GM23338 (cell line): ENCODE data around the gene CDH23. TPM values are rescaled to one million over a fixed set of nuclear protein-coding genes. Genes with fewer than 3 reads are reported as not detected.

Experiments
- ATAC-seq: fragments of 200-7000 bp; cut with Tn5 transposase; 3 replicates; pipeline ENCODE4 v1.9.1; 2020
- DNase-seq: peaks from one replicate; pipeline ENCODE4 v3.0.0-alpha.2; 2015; ENCODE audit warnings: low spot score
- H2AFZ ChIP-seq: fragments of 200-600 bp; sonication (generic); 2 replicates; pipeline ENCODE4 v1.8.0; 2016; ENCODE audit warnings: antibody characterized with exemption, mild to moderate bottlenecking, moderate library complexity
- H3F3A ChIP-seq: fragments of 200-600 bp; sonication (generic); replicated peaks from 2 replicates; pipeline ENCODE4 v1.8.0; 2017; ENCODE audit warnings: antibody characterized with exemption, mixed run types, low read depth
- H3K27ac ChIP-seq: fragments of 200-600 bp; sonication (generic); 2 replicates; pipeline ENCODE4 v1.6.1; 2016; ENCODE audit warnings: low read depth
- H3K27me3 ChIP-seq: fragments of 200-600 bp; sonication (generic); 2 replicates; pipeline ENCODE4 v1.8.0; 2016; ENCODE audit warnings: mild to moderate bottlenecking, mixed run types, moderate library complexity; ENCODE audit not compliant: insufficient read depth
- H3K36me3 ChIP-seq: fragments of 200-600 bp; sonication (generic); 2 replicates; pipeline ENCODE4 v1.8.0; 2016; ENCODE audit warnings: mild to moderate bottlenecking; ENCODE audit not compliant: insufficient read depth
- H3K4me1 ChIP-seq: fragments of 200-600 bp; sonication (generic); 2 replicates; pipeline ENCODE4 v1.8.0; 2016; ENCODE audit warnings: mild to moderate bottlenecking, moderate library complexity; ENCODE audit not compliant: insufficient read depth
- H3K4me2 ChIP-seq: fragments of 200-600 bp; sonication (generic); 2 replicates; pipeline ENCODE4 v1.7.1; 2017; ENCODE audit warnings: mixed run types
- H3K4me3 ChIP-seq: fragments of 200-600 bp; sonication (generic); 2 replicates; pipeline ENCODE4 v1.6.1; 2016; ENCODE audit warnings: mixed run types
- H3K79me2 ChIP-seq: fragments of 200-600 bp; sonication (generic); replicated peaks from 2 replicates; pipeline ENCODE4 v1.8.0; 2017; ENCODE audit warnings: mild to moderate bottlenecking; ENCODE audit not compliant: insufficient read depth
- H3K9me2 ChIP-seq: fragments of 200-600 bp; sonication (generic); 2 replicates; pipeline ENCODE4 v1.8.0; 2017; ENCODE audit not compliant: insufficient read depth
- H4K20me1 ChIP-seq: fragments of 200-600 bp; sonication (generic); replicated peaks from 2 replicates; pipeline ENCODE4 v1.8.0; 2017; ENCODE audit warnings: mild to moderate bottlenecking; ENCODE audit not compliant: insufficient read depth
- H3K27ac Mint-ChIP-seq: 2 replicates; pipeline ENCODE4 v1.8.0; 2020; ENCODE audit warnings: inconsistent platforms, mild to moderate bottlenecking, moderate library complexity, mixed read lengths
- H3K27me3 Mint-ChIP-seq: 3 replicates; pipeline ENCODE4 v1.8.0; 2022; ENCODE audit warnings: low read depth, mild to moderate bottlenecking, moderate library complexity, mixed read lengths, inconsistent platforms; ENCODE audit not compliant: insufficient read depth, poor library complexity
- H3K36me3 Mint-ChIP-seq: 3 replicates; pipeline ENCODE4 v1.8.0; 2021; ENCODE audit warnings: low read depth, mild to moderate bottlenecking, inconsistent platforms, moderate library complexity, mixed read lengths
- H3K4me1 Mint-ChIP-seq: 3 replicates; pipeline ENCODE4 v1.8.0; 2020; ENCODE audit warnings: mild to moderate bottlenecking, inconsistent platforms, mixed read lengths
- H3K4me3 Mint-ChIP-seq: 3 replicates; pipeline ENCODE4 v1.8.0; 2021; ENCODE audit warnings: moderate library complexity, mild to moderate bottlenecking, inconsistent platforms, mixed read lengths
- H3K9me3 Mint-ChIP-seq: 3 replicates; pipeline ENCODE4 v1.8.0; 2020; ENCODE audit warnings: moderate library complexity, mild to moderate bottlenecking, inconsistent platforms, mixed read lengths
- EZH2phosphoT487 ChIP-seq: fragments of 200-600 bp; sonication (generic); IDR thresholded peaks from one replicate; pipeline ENCODE4 v1.8.1; 2018; ENCODE audit warnings: antibody characterized with exemption; ENCODE audit not compliant: unreplicated experiment
- JUNB ChIP-seq: IDR thresholded peaks from one replicate; pipeline ENCODE4 v1.6.1; 2016; ENCODE audit warnings: antibody characterized with exemption; ENCODE audit not compliant: unreplicated experiment
- NANOG ChIP-seq: IDR thresholded peaks from 2 replicates; pipeline ENCODE4 v1.6.1; 2016; ENCODE audit warnings: antibody characterized with exemption, borderline replicate concordance
- STAT1 ChIP-seq: IDR thresholded peaks from one replicate; pipeline ENCODE4 v1.6.1; 2016; ENCODE audit warnings: antibody characterized with exemption; ENCODE audit not compliant: unreplicated experiment
- ZNF114 ChIP-seq: fragments of 250-450 bp; sonication (Bioruptor Pico); IDR thresholded peaks from 2 replicates; pipeline ENCODE4 v1.5.0; 2020; ENCODE audit warnings: mild to moderate bottlenecking, moderate library complexity
- ZNF331 ChIP-seq: fragments of 250-450 bp; sonication (Bioruptor Pico); IDR thresholded peaks from 2 replicates; pipeline ENCODE4 v1.5.0; 2020; ENCODE audit warnings: low read depth, mild to moderate bottlenecking, moderate library complexity
- polyA plus RNA-seq: library from polyadenylated mRNA; unstranded; fragments of >200 nt; fragmentation: Nextera tagmentation; extraction: Ambion mirVana; gene quantifications from 2 replicates; pipeline ENCODE4 v1.2.1, GENCODE V29; 2016
- total RNA-seq: library from RNA; depleted of rRNA; stranded (reverse); fragments of >200 nt; shearing (Covaris generic); gene quantifications from 2 replicates; pipeline ENCODE4 v1.2.3, GENCODE V29; 2014
- TF ChIP-seq, protein P1 (sequence below): fragments of 250-450 bp; sonication (Bioruptor Pico); IDR thresholded peaks from 2 replicates; pipeline ENCODE4 v1.5.0; 2020; ENCODE audit warnings: mild to moderate bottlenecking, moderate library complexity
- TF ChIP-seq, protein P2 (sequence below): IDR thresholded peaks from one replicate; pipeline ENCODE4 v1.6.1; 2018; ENCODE audit warnings: antibody characterized with exemption; ENCODE audit not compliant: unreplicated experiment
- TF ChIP-seq, protein P3 (sequence below): IDR thresholded peaks from 2 replicates; pipeline ENCODE4 v1.6.1; 2016; ENCODE audit warnings: antibody characterized with exemption

CDH23 gene
- total and polyA plus RNA-seq, 2 experiments from 2014 or later = 0.95 to 4.3 TPM

DNA sequence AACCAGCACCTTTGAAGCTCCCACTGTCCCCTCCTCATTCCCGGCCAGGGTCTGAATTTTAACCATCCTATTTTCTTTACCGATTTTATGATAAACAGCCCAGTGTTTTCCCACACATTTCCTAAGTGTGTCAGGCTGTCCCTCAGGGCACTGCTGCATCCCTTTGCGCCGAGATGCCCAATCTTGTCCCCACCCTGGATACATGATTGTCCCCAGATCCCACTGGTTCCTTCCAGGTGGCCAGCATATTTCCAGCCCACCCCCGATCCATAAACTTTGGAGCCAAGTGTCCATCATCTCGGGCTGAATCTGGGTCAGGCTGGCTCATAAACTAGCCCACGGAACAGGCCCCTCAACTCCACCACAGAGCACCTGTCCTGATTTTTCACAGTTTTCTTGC lies 137.2 kb downstream of the CDH23 start:
- Histone ChIP-seq H3K9me2 (no peaks in the 10 kb centered on the region), H3K4me2 (no peak overlapping the region), H3K79me2 (no peaks in the 10 kb centered on the region), H3F3A (no peaks in the 10 kb centered on the region), H2AFZ (no peak overlapping the region), H3K27ac (no peak overlapping the region), H3K36me3 (no peaks in the 10 kb centered on the region), H3K27me3 (no peaks in the 10 kb centered on the region), H4K20me1 (no peaks in the 10 kb centered on the region), H3K4me1 (peaks cover 4% of the 10 kb centered on the region; the same call in 1 of the 2 replicates), H3K4me3 (no peak overlapping the region)
- Mint-ChIP-seq H3K9me3 (no peaks in the 10 kb centered on the region), H3K4me3 (no peak overlapping the region), H3K27me3 (peaks cover 8% of the 10 kb centered on the region), H3K4me1 (peaks cover 27% of the 10 kb centered on the region), H3K27ac (no peak overlapping the region), H3K36me3 (no peaks in the 10 kb centered on the region)
- TF ChIP-seq, protein P1, sequence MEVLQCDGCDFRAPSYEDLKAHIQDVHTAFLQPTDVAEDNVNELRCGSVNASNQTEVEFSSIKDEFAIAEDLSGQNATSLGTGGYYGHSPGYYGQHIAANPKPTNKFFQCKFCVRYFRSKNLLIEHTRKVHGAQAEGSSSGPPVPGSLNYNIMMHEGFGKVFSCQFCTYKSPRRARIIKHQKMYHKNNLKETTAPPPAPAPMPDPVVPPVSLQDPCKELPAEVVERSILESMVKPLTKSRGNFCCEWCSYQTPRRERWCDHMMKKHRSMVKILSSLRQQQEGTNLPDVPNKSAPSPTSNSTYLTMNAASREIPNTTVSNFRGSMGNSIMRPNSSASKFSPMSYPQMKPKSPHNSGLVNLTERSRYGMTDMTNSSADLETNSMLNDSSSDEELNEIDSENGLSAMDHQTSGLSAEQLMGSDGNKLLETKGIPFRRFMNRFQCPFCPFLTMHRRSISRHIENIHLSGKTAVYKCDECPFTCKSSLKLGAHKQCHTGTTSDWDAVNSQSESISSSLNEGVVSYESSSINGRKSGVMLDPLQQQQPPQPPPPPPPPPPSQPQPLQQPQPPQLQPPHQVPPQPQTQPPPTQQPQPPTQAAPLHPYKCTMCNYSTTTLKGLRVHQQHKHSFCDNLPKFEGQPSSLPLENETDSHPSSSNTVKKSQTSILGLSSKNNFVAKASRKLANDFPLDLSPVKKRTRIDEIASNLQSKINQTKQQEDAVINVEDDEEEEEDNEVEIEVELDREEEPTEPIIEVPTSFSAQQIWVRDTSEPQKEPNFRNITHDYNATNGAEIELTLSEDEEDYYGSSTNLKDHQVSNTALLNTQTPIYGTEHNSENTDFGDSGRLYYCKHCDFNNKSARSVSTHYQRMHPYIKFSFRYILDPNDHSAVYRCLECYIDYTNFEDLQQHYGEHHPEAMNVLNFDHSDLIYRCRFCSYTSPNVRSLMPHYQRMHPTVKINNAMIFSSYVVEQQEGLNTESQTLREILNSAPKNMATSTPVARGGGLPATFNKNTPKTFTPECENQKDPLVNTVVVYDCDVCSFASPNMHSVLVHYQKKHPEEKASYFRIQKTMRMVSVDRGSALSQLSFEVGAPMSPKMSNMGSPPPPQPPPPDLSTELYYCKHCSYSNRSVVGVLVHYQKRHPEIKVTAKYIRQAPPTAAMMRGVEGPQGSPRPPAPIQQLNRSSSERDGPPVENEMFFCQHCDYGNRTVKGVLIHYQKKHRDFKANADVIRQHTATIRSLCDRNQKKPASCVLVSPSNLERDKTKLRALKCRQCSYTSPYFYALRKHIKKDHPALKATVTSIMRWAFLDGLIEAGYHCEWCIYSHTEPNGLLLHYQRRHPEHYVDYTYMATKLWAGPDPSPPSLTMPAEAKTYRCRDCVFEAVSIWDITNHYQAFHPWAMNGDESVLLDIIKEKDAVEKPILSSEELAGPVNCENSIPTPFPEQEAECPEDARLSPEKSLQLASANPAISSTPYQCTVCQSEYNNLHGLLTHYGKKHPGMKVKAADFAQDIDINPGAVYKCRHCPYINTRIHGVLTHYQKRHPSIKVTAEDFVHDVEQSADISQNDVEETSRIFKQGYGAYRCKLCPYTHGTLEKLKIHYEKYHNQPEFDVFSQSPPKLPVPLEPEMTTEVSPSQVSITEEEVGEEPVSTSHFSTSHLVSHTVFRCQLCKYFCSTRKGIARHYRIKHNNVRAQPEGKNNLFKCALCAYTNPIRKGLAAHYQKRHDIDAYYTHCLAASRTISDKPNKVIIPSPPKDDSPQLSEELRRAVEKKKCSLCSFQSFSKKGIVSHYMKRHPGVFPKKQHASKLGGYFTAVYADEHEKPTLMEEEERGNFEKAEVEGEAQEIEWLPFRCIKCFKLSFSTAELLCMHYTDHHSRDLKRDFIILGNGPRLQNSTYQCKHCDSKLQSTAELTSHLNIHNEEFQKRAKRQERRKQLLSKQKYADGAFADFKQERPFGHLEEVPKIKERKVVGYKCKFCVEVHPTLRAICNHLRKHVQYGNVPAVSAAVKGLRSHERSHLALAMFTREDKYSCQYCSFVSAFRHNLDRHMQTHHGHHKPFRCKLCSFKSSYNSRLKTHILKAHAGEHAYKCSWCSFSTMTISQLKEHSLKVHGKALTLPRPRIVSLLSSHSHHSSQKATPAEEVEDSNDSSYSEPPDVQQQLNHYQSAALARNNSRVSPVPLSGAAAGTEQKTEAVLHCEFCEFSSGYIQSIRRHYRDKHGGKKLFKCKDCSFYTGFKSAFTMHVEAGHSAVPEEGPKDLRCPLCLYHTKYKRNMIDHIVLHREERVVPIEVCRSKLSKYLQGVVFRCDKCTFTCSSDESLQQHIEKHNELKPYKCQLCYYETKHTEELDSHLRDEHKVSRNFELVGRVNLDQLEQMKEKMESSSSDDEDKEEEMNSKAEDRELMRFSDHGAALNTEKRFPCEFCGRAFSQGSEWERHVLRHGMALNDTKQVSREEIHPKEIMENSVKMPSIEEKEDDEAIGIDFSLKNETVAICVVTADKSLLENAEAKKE = no peak
- ATAC-seq (no peak), DNase-seq (no peak)

DNA sequence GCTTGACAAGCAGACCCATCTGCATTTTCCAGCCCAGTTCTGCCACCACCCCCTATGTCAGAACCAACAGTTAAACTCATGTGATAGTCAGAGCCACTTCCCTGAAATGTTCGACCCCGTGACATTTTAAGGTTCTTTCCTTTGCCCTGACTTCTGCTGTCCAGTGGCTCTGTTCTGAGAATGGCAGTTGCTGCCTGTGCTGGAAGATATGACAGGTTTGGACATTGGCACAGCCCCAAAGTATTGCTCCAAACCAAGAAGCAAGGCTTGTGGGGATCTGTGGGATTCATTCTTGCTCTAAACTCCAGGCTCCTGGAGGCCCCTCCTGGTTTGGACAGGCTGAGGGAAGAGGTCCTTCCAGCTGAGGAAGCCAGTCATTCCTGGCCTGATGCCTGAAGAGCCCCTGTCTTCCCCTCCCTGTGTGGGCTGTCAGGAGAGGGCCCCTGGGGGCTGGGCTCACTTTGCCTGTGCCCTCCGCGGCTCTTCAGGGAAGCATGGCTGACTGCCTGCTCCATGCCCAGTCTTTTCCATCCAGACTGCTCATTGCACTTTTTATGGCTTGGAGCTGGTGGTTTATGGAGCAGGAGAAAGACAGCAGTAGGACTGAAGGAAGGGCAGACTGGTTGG lies 138.0 kb downstream of the CDH23 start:
- H3K4me1 ChIP-seq = peaks cover 6% of the 10 kb centered on the region; the same call in 1 of the 2 replicates
- no peak overlapping the region; the same call in 2 of the 3 replicates for H3K4me3 Mint-ChIP-seq
- H3K4me1 Mint-ChIP-seq = peaks cover 27% of the 10 kb centered on the region
- H3K36me3 ChIP-seq = no peaks in the 10 kb centered on the region
- DNase-seq (no peak), ATAC-seq (no peak)
- H3K27ac Mint-ChIP-seq = no peak overlapping the region
- H2AFZ ChIP-seq = no peak overlapping the region
- TF ChIP-seq JUNB = no peak
- TF ChIP-seq, protein P2, sequence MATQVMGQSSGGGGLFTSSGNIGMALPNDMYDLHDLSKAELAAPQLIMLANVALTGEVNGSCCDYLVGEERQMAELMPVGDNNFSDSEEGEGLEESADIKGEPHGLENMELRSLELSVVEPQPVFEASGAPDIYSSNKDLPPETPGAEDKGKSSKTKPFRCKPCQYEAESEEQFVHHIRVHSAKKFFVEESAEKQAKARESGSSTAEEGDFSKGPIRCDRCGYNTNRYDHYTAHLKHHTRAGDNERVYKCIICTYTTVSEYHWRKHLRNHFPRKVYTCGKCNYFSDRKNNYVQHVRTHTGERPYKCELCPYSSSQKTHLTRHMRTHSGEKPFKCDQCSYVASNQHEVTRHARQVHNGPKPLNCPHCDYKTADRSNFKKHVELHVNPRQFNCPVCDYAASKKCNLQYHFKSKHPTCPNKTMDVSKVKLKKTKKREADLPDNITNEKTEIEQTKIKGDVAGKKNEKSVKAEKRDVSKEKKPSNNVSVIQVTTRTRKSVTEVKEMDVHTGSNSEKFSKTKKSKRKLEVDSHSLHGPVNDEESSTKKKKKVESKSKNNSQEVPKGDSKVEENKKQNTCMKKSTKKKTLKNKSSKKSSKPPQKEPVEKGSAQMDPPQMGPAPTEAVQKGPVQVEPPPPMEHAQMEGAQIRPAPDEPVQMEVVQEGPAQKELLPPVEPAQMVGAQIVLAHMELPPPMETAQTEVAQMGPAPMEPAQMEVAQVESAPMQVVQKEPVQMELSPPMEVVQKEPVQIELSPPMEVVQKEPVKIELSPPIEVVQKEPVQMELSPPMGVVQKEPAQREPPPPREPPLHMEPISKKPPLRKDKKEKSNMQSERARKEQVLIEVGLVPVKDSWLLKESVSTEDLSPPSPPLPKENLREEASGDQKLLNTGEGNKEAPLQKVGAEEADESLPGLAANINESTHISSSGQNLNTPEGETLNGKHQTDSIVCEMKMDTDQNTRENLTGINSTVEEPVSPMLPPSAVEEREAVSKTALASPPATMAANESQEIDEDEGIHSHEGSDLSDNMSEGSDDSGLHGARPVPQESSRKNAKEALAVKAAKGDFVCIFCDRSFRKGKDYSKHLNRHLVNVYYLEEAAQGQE = no peak
- no peak for TF ChIP-seq STAT1
- TF ChIP-seq, protein P3, sequence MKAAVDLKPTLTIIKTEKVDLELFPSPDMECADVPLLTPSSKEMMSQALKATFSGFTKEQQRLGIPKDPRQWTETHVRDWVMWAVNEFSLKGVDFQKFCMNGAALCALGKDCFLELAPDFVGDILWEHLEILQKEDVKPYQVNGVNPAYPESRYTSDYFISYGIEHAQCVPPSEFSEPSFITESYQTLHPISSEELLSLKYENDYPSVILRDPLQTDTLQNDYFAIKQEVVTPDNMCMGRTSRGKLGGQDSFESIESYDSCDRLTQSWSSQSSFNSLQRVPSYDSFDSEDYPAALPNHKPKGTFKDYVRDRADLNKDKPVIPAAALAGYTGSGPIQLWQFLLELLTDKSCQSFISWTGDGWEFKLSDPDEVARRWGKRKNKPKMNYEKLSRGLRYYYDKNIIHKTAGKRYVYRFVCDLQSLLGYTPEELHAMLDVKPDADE = no peak
- no peak for TF ChIP-seq EZH2phosphoT487
- no peak for TF ChIP-seq ZNF331 (CRISPR knock-in tag)
- no peak for TF ChIP-seq ZNF114 (CRISPR knock-in tag)
- no peak for TF ChIP-seq NANOG
- H3K9me3 Mint-ChIP-seq = no peaks in the 10 kb centered on the region
- no peaks in the 10 kb centered on the region for H3K27me3 ChIP-seq
- H3K9me2 ChIP-seq = no peaks in the 10 kb centered on the region
- H3K36me3 Mint-ChIP-seq = no peaks in the 10 kb centered on the region
- no peak overlapping the region for H3K4me3 ChIP-seq
- no peaks in the 10 kb centered on the region for H3K79me2 ChIP-seq
- no peak overlapping the region for H3K4me2 ChIP-seq
- H4K20me1 ChIP-seq = no peaks in the 10 kb centered on the region
- no peaks in the 10 kb centered on the region for H3F3A ChIP-seq
- H3K27me3 Mint-ChIP-seq = peaks cover 8% of the 10 kb centered on the region
- H3K27ac ChIP-seq = no peak overlapping the region
